ENCODE measurements around the gene PRELP.

DNA sequence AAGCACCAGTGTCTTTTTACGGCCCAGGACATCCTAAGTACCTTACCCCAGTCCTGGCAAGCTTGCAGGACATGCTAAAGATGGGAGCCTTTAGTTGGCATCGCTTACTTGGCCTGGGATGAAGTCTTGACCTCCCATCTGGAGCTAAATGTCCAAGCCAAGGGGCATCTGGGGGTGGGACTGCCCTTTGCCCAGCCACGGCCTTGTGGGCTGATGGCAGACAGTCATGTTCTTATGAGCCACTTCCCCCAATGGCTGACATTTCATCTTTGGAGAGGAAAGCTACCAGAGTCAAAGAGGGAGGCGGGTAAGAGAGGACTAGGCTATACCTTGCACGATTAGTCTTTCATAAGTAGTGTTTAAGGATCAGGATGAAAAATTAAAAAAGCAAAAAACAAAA is 50.5 kb downstream of the PRELP start:
- TF ChIP-seq CTCF (IDR thresholded peaks at IDR 0.05) (no peak), POLR2AphosphoS5 (IDR thresholded peaks at IDR 0.05) (no peak), POLR2A (IDR thresholded peaks at IDR 0.05) (no peak)

Measured in breast epithelium (tissue), 3 donors.